ENCODE measurements around the gene DHX16. TPM values are rescaled to one million over a fixed set of nuclear protein-coding genes. Genes with fewer than 3 reads are reported as not detected.
A peak's percentile ranks its signal among the peaks of the same experiment; 100 is the strongest.

DHX16 gene
- total RNA-seq, 1 experiment from 2014 or later = 46.4 TPM

DNA sequence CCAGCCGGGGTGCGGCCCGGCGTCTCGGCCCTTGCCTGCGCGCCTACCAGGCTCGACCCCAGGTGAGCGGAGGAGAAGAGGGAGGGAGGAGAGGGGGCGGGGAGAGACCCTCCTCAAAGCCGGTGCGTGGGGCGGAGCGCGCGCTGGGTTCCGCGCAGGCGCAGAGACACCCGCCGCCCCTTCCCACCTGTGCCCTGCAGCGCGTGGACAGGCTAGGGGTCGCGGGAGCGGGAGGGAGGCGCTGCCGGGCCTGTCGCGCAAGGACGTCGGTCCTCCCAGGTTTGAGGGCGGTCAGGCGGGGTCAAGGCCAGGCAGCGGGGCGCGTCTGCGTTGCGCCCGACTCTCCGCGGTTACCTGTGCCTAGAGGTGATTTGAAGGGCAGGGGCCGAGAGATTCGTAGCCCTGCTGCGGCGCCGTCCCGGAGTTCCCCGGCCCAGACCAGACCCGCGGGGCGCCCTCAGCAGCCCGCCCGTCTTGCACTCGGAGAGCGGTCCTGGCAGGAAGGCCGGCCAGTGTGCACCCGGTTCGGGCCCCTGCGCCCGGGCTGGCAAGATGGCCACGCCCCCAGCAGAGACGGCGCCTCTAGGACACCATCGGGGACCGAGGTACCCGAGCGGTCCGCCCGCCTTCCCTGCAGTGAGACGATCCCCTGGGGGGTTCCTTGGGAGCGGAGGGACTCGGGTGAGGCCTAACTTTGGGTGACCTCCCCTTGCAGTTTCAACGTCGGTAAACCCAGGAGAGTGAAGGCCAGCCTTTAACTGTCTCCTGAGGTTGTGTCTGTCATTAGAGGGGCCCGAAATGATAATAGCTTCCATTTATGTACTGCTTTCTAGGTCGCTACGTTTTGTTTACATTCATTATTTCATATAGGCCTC is 25.3 kb downstream of the DHX16 start:
- ChIA-PET POLR2A (ENCODE audit: low non-redundant PET) (interaction anchor here (0.5 kb wide), 1 partner anchor 1058 kb away, joined by 8 read pairs; no protein-coding TSS in a partner anchor), CTCF (no interaction called here)
- Histone ChIP-seq H3K27ac (ENCODE audit: low read depth, low read length, poor library complexity, severe bottlenecking) (peak overlapping the region; percentile 92), H3K9me3 (ENCODE audit: low read depth, low read length, poor library complexity, severe bottlenecking) (no peaks in the 10 kb centered on the region), H3K36me3 (ENCODE audit: insufficient read depth, low read length, poor library complexity, severe bottlenecking) (peaks cover 30% of the 10 kb centered on the region), H3K4me1 (ENCODE audit: insufficient read depth, low read length, poor library complexity, severe bottlenecking) (peaks cover 10% of the 10 kb centered on the region), H3K27me3 (replicated peaks; ENCODE audit: insufficient read depth, low read depth, low read length, poor library complexity) (no peaks in the 10 kb centered on the region), H3K4me3 (ENCODE audit: low read depth, low read length, poor library complexity, severe bottlenecking) (peak overlapping the region; percentile 99)
- TF ChIP-seq CTCF (conservative IDR thresholded peaks at IDR 0.05; ENCODE audit: low read depth, low read length) (no peak), EZH2 (IDR thresholded peaks at IDR 0.05; ENCODE audit: borderline replicate concordance, low read depth, low read length, poor library complexity, severe bottlenecking) (no peak)
- intact Hi-C loops (cut with micrococcal nuclease; ENCODE audit: unreplicated experiment) = no loop called here
- DNase-seq (ENCODE audit: low spot score) = peak; percentile 83
- no TSS peak for BruUV-seq (replicated peaks)

- DNase-seq (ENCODE audit: low spot score) = peak; percentile 96
- TSS peak; percentile 35 for BruUV-seq (replicated peaks)
- Histone ChIP-seq H3K36me3 (ENCODE audit: insufficient read depth, low read length, poor library complexity, severe bottlenecking) (peaks cover 26% of the 10 kb centered on the region), H3K4me1 (ENCODE audit: insufficient read depth, low read length, poor library complexity, severe bottlenecking) (peaks cover 10% of the 10 kb centered on the region), H3K9me3 (ENCODE audit: low read depth, low read length, poor library complexity, severe bottlenecking) (no peaks in the 10 kb centered on the region), H3K4me3 (ENCODE audit: low read depth, low read length, poor library complexity, severe bottlenecking) (peak within 1 kb of the TSS; percentile 99), H3K27me3 (replicated peaks; ENCODE audit: insufficient read depth, low read depth, low read length, poor library complexity) (no peaks in the 10 kb centered on the region), H3K27ac (ENCODE audit: low read depth, low read length, poor library complexity, severe bottlenecking) (peak within 1 kb of the TSS; percentile 92)
- no peak for TF ChIP-seq CTCF (conservative IDR thresholded peaks at IDR 0.05; ENCODE audit: low read depth, low read length)
- no peak for TF ChIP-seq EZH2 (IDR thresholded peaks at IDR 0.05; ENCODE audit: borderline replicate concordance, low read depth, low read length, poor library complexity, severe bottlenecking)
- CTCF ChIA-PET = interaction anchor here (0.5 kb wide), 1 partner anchor 28 kb away, joined by 3 read pairs; no protein-coding TSS in a partner anchor
- intact Hi-C loops (cut with micrococcal nuclease; ENCODE audit: unreplicated experiment) = no loop called here
- POLR2A ChIA-PET (ENCODE audit: low non-redundant PET) = interaction anchor here (0.5 to 0.6 kb wide), 2 partner anchors 78 to 1059 kb away, joined by 8 to 12 read pairs; no protein-coding TSS in a partner anchor
Observed at GRCh38 chr6:30646450-30647241, 26.2 kb downstream of the DHX16 start, which contains the start of gene C6orf136. Gene C6orf136 (plus strand): TSS chr6:30647133. CDS start chr6:30647232, 99 bp downstream.

GRCh38 chr6:30645989-30646388 is 26.8 kb downstream of the DHX16 start:
- POLR2A ChIA-PET (ENCODE audit: low non-redundant PET) = no interaction called here
- H3K36me3 ChIP-seq (ENCODE audit: insufficient read depth, low read length, poor library complexity, severe bottlenecking) = peaks cover 26% of the 10 kb centered on the region
- CTCF ChIA-PET = no interaction called here

More at GRCh38 chr6:30645989-30646388, 26.8 kb downstream of the DHX16 start:
- no peak for DNase-seq (ENCODE audit: low spot score)
- intact Hi-C loops (cut with micrococcal nuclease; ENCODE audit: unreplicated experiment) = no loop called here
- Histone ChIP-seq H3K4me1 (ENCODE audit: insufficient read depth, low read length, poor library complexity, severe bottlenecking) (peaks cover 10% of the 10 kb centered on the region), H3K9me3 (ENCODE audit: low read depth, low read length, poor library complexity, severe bottlenecking) (no peaks in the 10 kb centered on the region), H3K4me3 (ENCODE audit: low read depth, low read length, poor library complexity, severe bottlenecking) (no peak overlapping the region), H3K27ac (ENCODE audit: low read depth, low read length, poor library complexity, severe bottlenecking) (no peak overlapping the region), H3K27me3 (replicated peaks; ENCODE audit: insufficient read depth, low read depth, low read length, poor library complexity) (no peaks in the 10 kb centered on the region)
- BruUV-seq (replicated peaks) = no TSS peak
- TF ChIP-seq CTCF (conservative IDR thresholded peaks at IDR 0.05; ENCODE audit: low read depth, low read length) (no peak), EZH2 (IDR thresholded peaks at IDR 0.05; ENCODE audit: borderline replicate concordance, low read depth, low read length, poor library complexity, severe bottlenecking) (no peak)

Measured in A673 (cell line).